ENCODE results near the gene NAP1L4. TPM values are rescaled to one million over a fixed set of nuclear protein-coding genes. Genes with fewer than 3 reads are reported as not detected.

The NAP1L4 gene
- total RNA-seq, 1 donor = 121 TPM

GRCh38 chr11:3011891-3012885 is 20.1 kb upstream of the NAP1L4 start:
- DNase-seq (ENCODE audit: low read depth) = no peak
- no peak for TF ChIP-seq CTCF (IDR thresholded peaks at IDR 0.05; ENCODE audit: insufficient read depth, low read depth, low read length)

GRCh38 chr11:3010521-3011275 is 18.6 kb upstream of the NAP1L4 start:
- no peak for TF ChIP-seq CTCF (IDR thresholded peaks at IDR 0.05; ENCODE audit: insufficient read depth, low read depth, low read length)
- H3K4me3 ChIP-seq (ENCODE audit: low read depth, low read length) = no peak overlapping the region
- no peak for DNase-seq (ENCODE audit: low read depth)

More at GRCh38 chr11:3011891-3012885, 20.1 kb upstream of the NAP1L4 start:
- no peak overlapping the region for H3K4me3 ChIP-seq (ENCODE audit: low read depth, low read length)

GRCh38 chr11:3010004-3010403 is 17.9 kb upstream of the NAP1L4 start:
- no peak overlapping the region for H3K4me3 ChIP-seq (ENCODE audit: low read depth, low read length)
- no peak for DNase-seq (ENCODE audit: low read depth)
- TF ChIP-seq CTCF (IDR thresholded peaks at IDR 0.05; ENCODE audit: insufficient read depth, low read depth, low read length) = no peak

GRCh38 chr11:3009481-3009880 is 17.4 kb upstream of the NAP1L4 start:
- DNase-seq (ENCODE audit: low read depth) = no peak
- H3K4me3 ChIP-seq (ENCODE audit: low read depth, low read length) = no peak overlapping the region
- TF ChIP-seq CTCF (IDR thresholded peaks at IDR 0.05; ENCODE audit: insufficient read depth, low read depth, low read length) = no peak

- no peak for TF ChIP-seq CTCF (IDR thresholded peaks at IDR 0.05; ENCODE audit: insufficient read depth, low read depth, low read length)
- no peak overlapping the region for H3K4me3 ChIP-seq (ENCODE audit: low read depth, low read length)
- DNase-seq (ENCODE audit: low read depth) = no peak
Measured at GRCh38 chr11:3008746-3009336, 16.7 kb upstream of the NAP1L4 start.

- no peak for TF ChIP-seq CTCF (IDR thresholded peaks at IDR 0.05; ENCODE audit: insufficient read depth, low read depth, low read length)
- no peak overlapping the region for H3K4me3 ChIP-seq (ENCODE audit: low read depth, low read length)
- DNase-seq (ENCODE audit: low read depth) = no peak
Measured at GRCh38 chr11:3007404-3008010, 15.4 kb upstream of the NAP1L4 start.

Measured in fibroblast of villous mesenchyme (primary cell).